GM20431 (cell line): Measurements from ENCODE around the gene UNC5B.

ENCODE experiments used
- in situ Hi-C: fragments of 300-500 bp; cut with MseI, MboI; formaldehyde crosslinking; loops from one replicate; pipeline ENCODE4 v1.15.0; 2020; ENCODE audit warnings: low sequenced_read_pairs; ENCODE audit not compliant: unreplicated experiment

Gene UNC5B

DNA sequence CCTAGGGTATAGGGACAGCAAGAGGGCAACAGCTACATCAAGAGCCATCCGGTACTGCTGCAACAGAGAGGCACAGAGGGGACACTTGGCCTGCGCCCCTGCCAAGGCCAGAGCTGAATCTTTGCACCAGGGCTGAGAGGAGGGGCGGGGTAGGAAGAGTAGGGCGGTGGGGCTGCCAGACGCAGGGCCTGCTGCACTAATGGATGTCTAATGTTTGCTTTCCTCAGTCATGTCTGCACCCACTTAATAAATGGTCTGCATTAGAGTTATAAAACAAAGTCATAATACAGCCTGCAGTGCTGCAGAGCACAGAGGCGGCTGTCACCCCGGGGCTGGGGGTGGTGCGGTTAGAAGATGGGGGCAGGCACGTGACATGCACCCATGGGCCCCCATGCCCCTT lies 64.5 kb downstream of the UNC5B start:
- in situ Hi-C loops, result no loop called here

DNA sequence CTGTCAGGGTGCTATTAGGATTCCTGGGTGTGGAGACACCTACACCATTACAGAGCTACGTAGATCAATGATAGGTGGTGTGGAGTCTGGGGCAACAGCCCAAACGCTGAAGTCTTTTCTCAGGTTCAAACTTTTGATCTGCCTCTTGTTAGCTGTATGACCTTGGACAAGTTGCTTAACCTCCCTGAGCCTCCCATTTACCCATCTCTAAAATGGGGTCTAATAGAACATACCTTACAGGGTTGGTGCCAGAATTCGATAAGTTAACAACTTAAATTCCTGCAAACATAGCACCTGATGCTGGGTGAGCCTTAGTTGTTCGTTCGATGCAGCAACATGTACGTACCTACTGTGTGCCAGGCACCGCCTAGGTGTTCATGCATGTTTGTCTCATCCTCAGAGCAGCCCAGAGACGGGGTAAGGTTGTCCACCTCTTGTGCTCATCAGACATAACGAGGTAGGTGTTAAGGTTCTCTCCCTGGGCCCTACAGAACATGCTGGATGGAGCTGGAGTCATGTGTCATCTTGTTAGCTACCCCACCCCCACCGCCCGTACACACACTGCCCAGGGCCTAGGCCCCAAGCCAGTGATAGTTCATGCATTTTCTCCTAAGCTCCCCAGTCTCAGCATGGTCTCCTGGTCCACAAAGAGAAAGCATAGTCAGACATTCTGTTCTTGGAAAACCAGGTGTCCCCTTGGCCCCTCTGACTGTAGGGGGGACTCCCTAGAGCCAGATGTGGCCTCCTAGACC lies 65.7 kb downstream of the UNC5B start:
- in situ Hi-C loops, result no loop called here

DNA sequence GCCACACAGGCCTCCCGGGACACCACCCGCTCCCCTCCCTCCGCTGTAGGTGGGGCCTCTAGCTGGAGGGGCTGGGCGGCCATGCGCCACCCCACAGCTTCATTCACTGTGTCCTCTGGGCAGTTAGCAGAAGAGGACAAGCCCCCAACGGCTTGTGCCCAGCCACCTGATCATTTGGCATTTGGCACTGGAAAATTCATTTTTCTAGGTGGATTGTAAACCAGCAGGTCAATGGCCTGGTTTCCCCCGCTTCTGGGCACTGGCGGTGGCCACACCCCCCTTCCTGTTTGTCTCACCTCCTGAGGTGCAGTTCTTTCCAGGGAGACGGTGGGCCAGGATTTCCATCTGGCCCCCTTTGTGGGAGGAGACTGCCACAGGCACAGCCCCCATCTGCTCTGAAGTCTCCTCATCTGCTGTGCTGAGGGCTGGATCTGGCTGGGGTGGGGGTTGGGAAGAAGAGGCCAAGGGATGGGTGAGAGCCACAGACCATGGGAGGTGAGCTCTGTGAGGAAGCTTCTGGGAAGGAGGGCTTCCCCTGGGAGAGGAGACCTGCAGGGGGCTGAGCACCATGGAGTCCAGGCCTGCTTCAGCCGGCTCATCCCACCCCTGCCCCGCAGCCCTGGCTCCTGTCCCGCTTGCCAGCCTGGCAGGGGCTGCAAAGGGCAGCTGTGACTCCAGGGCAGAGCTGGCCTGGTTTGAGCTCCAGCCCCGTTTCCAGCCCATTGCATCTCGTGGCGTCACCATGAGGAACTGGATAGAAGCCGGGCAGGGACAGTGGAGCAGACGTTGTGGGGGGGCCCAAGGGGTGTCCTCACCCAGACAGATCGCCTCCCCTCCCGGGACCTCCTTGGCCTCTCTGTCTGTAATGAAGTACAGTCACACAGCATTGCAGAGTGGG lies 66.6 kb downstream of the UNC5B start:
- in situ Hi-C loops, result no loop called here

DNA sequence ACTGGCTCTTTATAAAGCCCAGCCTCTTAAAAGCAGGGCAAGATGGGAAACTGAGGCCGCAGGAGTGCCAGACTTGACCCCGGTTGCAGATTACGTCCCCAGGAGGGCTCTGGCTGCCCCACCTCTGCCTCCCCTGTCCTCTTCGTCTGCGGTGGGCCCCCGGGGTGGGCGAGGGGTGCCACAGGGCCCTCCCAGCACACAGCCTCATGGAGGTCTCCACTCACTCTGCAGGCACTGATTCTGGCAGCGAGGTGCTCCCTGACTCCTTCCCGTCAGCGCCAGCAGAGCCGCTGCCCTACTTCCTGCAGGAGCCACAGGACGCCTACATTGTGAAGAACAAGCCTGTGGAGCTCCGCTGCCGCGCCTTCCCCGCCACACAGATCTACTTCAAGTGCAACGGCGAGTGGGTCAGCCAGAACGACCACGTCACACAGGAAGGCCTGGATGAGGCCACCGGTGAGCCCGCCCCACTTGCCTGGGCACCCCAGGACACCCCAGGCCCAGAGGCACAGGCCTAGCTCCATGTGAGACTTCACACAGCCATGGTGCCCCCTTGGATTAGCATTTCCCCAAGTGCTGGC lies 67.3 kb downstream of the UNC5B start:
- in situ Hi-C loops, result loop anchor here (10.0 kb wide), 1 partner anchor 355 kb away; no protein-coding TSS in a partner anchor

DNA sequence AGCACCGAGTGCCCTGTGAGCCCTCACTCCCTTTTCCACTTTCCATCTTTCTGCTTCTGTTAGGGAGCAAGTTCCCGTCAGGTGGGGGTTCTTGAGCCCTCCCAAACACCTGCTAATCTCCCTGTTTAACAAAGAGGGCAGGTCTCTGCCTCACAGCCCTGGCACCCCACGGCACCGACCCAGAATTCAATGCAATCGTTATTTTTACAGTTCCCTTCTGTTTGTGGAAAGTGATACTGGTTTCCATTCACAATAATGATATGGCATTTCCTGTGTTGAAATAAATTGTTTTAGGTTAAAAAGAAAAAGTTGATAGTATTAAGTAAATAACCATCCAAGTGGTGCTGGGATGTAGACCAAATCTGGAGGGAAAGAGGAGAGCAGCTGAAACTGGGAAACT lies 67.8 kb downstream of the UNC5B start:
- in situ Hi-C loops, result loop anchor here (10.0 kb wide), 1 partner anchor 355 kb away; no protein-coding TSS in a partner anchor

DNA sequence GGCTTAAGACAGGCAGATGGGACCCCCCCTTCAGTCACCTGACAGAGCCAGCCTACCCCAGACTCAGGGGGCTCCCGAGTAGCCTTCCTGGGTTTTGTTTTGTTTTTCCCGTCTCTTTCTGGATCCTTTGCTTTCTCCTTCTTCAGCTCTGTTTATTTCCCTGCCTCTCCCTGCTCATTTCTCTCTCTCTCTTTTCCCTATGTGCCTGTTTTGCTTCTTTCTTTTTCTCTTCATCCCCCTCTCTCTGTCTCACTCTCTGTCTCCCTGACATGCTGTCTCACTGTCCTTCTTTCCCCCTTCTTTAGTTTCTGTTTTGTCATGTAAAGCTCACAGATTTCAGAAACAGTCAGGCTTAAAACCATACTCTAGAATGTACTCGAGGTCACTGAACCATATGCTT lies 68.5 kb downstream of the UNC5B start:
- in situ Hi-C loops, result loop anchor here (10.0 kb wide), 1 partner anchor 356 kb away; no protein-coding TSS in a partner anchor

DNA sequence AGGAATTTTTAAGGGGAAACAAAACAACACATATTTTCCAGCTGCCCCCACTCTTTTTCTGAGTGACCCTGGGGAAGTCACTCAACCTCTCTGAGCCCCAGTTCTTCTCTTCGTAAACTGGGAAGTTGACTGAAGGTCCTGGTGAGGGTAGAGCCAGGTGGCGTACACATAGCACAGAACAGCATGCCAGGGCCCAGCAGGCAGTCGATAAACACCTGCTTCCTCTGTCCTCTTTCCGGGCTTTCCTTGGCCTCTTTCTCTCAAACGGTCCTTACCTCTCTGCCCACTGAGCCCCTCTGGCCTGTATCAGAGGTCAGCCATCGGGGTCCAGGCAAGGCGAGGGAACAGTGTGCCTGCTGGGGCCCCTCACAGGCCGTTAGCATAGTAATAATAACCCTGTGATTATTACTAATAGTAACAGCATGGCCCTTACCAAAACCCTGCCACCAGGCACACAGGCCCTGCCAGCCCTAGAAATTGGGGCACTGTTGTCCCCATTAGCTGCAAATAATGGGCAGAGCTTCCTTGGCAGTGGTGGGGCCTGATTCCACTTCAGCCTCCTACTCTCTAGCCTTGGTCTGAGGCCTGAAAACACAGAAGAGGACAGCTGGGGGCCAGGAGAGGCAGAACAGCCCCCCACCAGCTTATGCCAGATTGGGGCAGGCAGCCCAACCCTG lies 69.4 kb downstream of the UNC5B start:
- in situ Hi-C loops, result loop anchor here (10.0 kb wide), 1 partner anchor 357 kb away; no protein-coding TSS in a partner anchor

DNA sequence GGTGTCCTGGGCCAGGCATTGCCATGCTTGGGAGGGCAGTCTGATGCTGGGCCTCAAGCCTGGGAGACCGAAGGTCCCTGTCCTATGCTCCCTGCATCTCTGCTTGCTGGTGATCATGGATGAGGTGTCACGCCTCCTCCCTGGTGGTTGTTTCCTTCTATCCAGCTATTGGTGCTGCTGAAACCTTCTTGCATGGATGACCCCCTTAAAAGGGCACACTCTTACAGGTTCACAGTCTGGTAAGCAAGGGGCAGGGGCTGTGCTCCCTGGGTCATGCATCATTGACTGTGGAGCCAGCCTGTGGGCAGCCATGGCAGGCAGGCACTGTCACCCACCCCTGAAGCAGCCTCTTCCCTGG lies 69.9 kb downstream of the UNC5B start:
- in situ Hi-C loops, result loop anchor here (10.0 kb wide), 1 partner anchor 358 kb away; no protein-coding TSS in a partner anchor

DNA sequence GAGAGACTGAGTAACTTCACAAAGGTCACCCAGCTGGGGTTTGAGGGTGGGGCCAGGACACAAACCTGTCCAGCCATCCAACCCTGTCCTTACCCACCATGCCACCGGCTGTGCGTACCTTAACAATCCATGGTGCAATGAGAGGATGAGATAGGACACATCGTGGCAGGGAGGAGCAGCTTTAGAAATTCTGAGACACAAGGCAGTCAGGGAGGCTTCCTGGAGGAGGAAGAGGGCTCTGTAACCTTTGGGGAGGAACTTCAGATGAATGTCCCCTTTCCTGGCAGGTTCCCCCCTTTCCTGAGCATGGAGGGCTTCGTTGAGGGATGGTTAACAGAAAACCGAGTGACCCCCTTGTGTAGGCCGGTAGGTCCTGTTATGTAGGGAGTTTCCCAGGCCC lies 71.0 kb downstream of the UNC5B start:
- in situ Hi-C loops, result loop anchor here (10.0 kb wide), 1 partner anchor 359 kb away; no protein-coding TSS in a partner anchor

DNA sequence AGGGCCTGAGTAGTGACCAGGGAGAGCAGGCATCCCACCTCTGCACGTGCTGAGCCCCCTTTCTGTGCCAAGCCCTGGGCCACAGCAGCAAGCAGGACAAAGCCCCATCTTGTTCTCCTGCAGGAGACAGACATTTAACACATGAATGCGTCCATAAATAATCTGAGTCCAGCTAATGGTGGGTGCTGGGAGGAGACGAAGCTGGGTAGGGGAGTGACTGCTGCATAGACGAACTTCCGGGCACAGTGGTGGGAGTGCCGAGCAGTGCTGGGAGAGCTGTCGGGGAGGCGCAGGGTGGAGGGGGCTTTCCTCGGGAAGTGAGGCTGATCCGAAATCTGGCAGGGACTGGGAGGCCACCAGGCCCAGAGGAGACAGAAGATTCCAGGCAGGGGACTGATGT lies 71.5 kb downstream of the UNC5B start:
- in situ Hi-C loops, result loop anchor here (10.0 kb wide), 1 partner anchor 359 kb away; no protein-coding TSS in a partner anchor

DNA sequence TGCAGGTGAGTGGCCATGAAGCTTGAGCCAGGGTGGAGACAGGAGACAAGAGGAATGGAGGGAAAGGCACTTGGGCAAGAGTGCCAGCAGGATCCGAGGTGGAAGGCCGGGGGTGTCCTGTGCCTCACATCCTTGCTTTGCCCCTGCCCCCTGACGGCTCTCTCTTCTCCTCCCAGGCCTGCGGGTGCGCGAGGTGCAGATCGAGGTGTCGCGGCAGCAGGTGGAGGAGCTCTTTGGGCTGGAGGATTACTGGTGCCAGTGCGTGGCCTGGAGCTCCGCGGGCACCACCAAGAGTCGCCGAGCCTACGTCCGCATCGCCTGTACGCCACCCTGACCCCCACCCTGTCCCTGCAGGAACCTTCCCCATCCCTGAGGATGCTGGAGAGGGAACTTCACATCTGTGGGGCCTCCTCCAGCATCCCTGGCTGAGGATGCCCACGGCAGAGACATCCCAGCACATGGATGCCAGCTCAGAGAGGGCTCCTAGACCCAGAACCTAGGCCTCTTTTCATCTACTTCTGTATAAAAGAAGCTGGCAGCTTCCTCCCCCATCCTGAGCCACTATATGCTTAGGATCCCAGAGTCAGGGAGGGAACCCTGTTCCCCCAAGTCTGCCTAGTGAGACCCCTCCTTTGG lies 72.3 kb downstream of the UNC5B start:
- in situ Hi-C loops, result loop anchor here (10.0 kb wide), 1 partner anchor 360 kb away; no protein-coding TSS in a partner anchor

DNA sequence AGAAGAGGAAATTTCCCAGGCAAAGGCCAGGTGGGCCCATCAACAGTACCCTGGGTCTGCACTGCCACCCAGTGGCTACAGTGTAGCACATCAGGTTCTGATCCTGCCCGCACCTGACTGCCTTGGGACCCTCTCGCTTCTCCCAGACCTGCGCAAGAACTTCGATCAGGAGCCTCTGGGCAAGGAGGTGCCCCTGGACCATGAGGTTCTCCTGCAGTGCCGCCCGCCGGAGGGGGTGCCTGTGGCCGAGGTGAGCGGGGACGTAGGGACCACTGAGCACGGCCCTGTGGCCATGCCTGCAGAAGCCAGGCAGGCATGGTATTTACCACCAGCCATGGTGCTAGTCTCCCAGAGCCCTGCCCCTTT lies 72.8 kb downstream of the UNC5B start:
- in situ Hi-C loops, result loop anchor here (10.0 kb wide), 1 partner anchor 360 kb away; no protein-coding TSS in a partner anchor

DNA sequence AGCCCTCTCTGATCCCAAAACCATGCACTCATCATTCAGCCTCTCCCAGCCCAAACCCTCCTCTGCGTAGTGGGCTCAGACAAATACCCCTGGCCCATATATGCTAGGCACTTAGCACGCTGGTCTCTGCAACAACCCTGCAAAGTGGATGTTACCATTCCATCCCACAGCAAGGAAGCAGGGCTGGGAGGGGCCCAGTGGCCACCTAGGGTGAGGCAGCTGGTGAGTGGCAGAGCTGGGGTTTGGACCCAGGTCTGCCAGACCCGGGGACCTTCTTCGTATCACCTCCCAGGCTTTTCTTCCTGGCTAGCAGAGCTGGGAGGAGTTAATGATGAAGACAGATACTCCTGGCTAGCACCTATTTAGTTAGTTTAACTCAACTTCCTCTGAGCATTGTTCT lies 73.6 kb downstream of the UNC5B start:
- in situ Hi-C loops, result loop anchor here (10.0 kb wide), 1 partner anchor 361 kb away; no protein-coding TSS in a partner anchor

DNA sequence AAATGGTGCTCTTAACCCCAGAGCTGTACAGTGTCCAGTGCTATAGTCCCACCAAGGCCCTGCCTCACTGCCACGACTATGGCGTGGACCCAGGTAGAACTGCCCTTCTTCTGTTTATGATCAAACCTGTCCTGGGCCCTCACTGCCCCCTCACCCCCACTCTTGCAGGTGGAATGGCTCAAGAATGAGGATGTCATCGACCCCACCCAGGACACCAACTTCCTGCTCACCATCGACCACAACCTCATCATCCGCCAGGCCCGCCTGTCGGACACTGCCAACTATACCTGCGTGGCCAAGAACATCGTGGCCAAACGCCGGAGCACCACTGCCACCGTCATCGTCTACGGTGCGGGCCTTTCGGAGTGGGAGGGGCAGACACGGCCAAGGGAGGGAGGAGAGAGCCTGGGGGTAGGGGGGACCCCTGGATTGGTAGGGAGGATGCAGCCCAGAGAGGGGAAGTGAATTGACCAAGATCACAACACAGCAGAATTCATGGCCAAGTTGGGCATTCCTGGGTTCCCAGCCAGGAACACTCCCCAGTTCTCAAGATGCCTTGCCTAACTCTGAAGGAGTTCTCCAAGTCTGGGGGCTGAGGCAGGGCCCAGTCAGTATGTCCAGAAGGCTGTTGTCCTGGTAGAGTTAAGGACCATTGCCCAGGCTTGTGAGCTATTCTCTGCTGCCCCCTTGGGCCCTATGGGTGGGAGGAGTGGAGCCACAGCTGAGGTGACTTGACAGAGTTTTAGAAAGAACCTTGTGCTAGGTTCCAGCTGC lies 74.3 kb downstream of the UNC5B start:
- in situ Hi-C loops, result loop anchor here (10.0 kb wide), 1 partner anchor 362 kb away; no protein-coding TSS in a partner anchor

DNA sequence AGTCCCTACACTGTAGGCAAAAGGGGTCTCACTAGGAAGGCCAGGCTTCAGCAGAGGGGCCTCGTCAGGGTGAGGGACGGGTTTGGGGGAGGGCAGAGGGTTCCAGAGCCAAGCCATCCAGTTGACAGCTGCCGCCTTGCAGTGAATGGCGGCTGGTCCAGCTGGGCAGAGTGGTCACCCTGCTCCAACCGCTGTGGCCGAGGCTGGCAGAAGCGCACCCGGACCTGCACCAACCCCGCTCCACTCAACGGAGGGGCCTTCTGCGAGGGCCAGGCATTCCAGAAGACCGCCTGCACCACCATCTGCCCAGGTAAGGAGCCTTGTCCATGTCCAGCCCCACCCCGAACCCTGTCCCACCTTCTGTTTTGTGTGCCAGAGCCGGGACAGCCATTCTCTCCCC lies 75.1 kb downstream of the UNC5B start:
- in situ Hi-C loops, result loop anchor here (10.0 kb wide), 1 partner anchor 363 kb away; no protein-coding TSS in a partner anchor

DNA sequence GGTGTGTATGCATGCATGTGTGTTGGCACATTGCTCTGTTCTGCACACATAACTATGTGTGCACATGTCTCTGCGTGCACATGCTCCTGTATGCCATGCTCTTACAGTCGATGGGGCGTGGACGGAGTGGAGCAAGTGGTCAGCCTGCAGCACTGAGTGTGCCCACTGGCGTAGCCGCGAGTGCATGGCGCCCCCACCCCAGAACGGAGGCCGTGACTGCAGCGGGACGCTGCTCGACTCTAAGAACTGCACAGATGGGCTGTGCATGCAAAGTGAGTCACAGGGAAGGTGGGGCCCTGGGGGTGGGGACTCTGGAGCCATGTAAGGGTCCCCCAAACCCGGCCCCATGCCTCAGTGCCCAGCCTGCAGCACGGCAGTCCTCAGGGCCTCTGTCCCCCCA lies 76.1 kb downstream of the UNC5B start:
- in situ Hi-C loops, result loop anchor here (10.0 kb wide), 1 partner anchor 364 kb away; no protein-coding TSS in a partner anchor

DNA sequence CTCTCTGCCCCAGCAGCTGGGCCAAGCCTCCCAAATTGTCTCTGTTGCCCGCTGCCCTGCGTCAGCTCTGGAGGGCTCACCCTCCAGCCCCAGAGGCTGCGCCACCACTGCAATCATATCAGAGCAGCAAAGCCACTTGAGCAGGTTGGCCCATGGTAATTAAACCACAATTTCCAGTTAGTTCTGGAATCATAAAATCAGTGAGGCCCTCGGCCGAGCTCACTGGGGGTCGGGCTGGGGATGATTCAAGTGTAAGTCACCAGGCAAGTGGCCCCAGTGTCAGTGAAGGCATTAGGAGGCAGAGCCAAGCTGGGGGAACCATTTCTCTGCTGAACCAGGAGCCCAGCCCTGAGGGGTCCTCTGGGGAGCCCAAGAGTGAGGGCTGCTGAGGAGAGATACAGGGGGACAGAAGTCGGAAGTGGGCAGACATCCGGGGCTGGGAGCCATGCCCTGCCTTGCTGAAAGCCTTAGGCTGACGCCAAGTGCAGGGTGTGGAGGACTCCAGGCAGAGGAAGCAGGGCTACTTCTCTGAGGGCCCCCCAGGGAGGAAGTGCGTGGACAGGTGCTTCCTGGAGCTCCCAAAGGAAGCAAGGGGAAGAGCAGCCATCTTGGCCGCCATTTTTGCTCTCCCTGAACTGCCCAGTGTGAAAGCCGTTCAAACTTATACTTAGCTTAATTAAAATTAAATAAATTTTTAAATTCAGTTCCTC lies 77.2 kb downstream of the UNC5B start:
- in situ Hi-C loops, result loop anchor here (10.0 kb wide), 1 partner anchor 365 kb away; no protein-coding TSS in a partner anchor

DNA sequence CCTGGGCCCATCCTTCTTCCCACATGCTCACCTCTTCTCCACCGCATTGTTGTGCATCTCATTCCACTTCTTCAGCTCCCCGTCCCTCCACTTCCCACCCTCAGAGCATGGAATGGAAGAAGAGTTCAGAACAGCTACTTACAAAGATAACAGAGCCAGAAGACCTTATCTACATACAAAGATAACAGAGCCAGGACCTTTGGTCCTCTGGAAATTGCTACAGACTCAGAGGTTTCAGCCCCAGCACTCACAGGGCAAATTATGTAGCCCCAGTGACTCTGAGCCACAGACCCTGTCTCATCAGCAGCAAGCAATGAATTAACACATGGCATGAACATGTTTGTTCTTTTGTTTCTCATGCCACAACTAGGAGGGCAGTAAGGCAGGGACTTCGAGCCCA lies 78.0 kb downstream of the UNC5B start:
- in situ Hi-C loops, result no loop called here
